Natural killer cell (primary cell): ENCODE measurements around the gene WDR87. TPM values are rescaled to one million over a fixed set of nuclear protein-coding genes. Genes with fewer than 3 reads are reported as not detected.

Experiments
- ATAC-seq, 3 donors: fragments of 150-1000 bp in 2 of 3; fragments of 200-7000 bp in 1 of 3; cut with Tn5 transposase; 1 replicate in 1 of 3; 2 replicates in 2 of 3; pipeline ENCODE4 v1.10.0; 2021; ENCODE audit warnings: mild to moderate bottlenecking in 2 of 3, moderate library complexity in 2 of 3
- DNase-seq, 2 donors: peaks; one replicate each; pipeline versions ENCODE4 v3.0.0 to v3.0.0-alpha.2; 2013 to 2021; ENCODE audit warnings: mixed read lengths in 1 of 2
- H3K27ac ChIP-seq: one replicate; pipeline ENCODE4 v1.5.1; 2013; ENCODE audit warnings: mild to moderate bottlenecking, low read length
- H3K27me3 ChIP-seq: one replicate; pipeline ENCODE4 v1.6.1; 2013; ENCODE audit warnings: low read length; ENCODE audit not compliant: control insufficient read depth, insufficient read depth
- H3K36me3 ChIP-seq: one replicate; pipeline ENCODE4 v1.6.1; 2013; ENCODE audit warnings: low read length; ENCODE audit not compliant: control insufficient read depth, insufficient read depth
- H3K4me1 ChIP-seq: one replicate; pipeline ENCODE4 v1.6.1; 2013; ENCODE audit warnings: low read length; ENCODE audit not compliant: control insufficient read depth, insufficient read depth
- H3K4me3 ChIP-seq: one replicate; pipeline ENCODE4 v1.5.1; 2013; ENCODE audit warnings: low read length
- H3K9me3 ChIP-seq: one replicate; pipeline ENCODE4 v1.6.1; 2013; ENCODE audit warnings: low read length; ENCODE audit not compliant: control insufficient read depth, insufficient read depth
- H3K27ac Mint-ChIP-seq, 2 donors: one replicate each; pipeline ENCODE4 v1.8.0; 2022; ENCODE audit warnings: mild to moderate bottlenecking in 2 of 2, mixed read lengths in 2 of 2, moderate library complexity in 1 of 2
- H3K27me3 Mint-ChIP-seq, 2 donors: one replicate each; pipeline ENCODE4 v1.8.0; 2022; ENCODE audit warnings: low read depth in 2 of 2, mixed read lengths in 2 of 2
- H3K36me3 Mint-ChIP-seq: one replicate; pipeline ENCODE4 v1.8.0; 2022; ENCODE audit warnings: mixed read lengths
- H3K4me1 Mint-ChIP-seq, 2 donors: one replicate each; pipeline ENCODE4 v1.8.0; 2022; ENCODE audit warnings: mixed read lengths in 2 of 2
- H3K4me3 Mint-ChIP-seq: one replicate; pipeline ENCODE4 v1.8.0; 2022; ENCODE audit warnings: mild to moderate bottlenecking, moderate library complexity, mixed read lengths
- H3K9me3 Mint-ChIP-seq, 2 donors: one replicate each; pipeline ENCODE4 v1.8.0; 2022; ENCODE audit warnings: mixed read lengths in 2 of 2
- WGBS: methylation state at CpG from one replicate; pipeline ENCODE4 v1.1.7; 2013; ENCODE audit warnings: missing lambda C conversion rate; ENCODE audit not compliant: insufficient coverage; 5-methylcytosine and 5-hydroxymethylcytosine counted together
- intact Hi-C: fragments of 100-400 bp; cut with micrococcal nuclease; formaldehyde crosslinking; loops from one replicate; pipeline ENCODE4 v1.14.2; 2022
- total RNA-seq, 4 donors: library from RNA; stranded (reverse); fragments of 120-200 nt in 1 of 4; gene quantifications; one replicate each; pipeline versions ENCODE4 v1.2.3 to v1.2.4, GENCODE V29; 2013 to 2022
- TF ChIP-seq, protein P1 (sequence below): fragments of 200-600 bp; IDR thresholded peaks from one replicate; pipeline ENCODE4 v1.8.0; 2022; ENCODE audit warnings: antibody characterized with exemption

Gene WDR87
- total RNA-seq, 3 donors from 2014 or later (not counting 1 experiment from before 2014, with no cell fraction given), result not detected

DNA sequence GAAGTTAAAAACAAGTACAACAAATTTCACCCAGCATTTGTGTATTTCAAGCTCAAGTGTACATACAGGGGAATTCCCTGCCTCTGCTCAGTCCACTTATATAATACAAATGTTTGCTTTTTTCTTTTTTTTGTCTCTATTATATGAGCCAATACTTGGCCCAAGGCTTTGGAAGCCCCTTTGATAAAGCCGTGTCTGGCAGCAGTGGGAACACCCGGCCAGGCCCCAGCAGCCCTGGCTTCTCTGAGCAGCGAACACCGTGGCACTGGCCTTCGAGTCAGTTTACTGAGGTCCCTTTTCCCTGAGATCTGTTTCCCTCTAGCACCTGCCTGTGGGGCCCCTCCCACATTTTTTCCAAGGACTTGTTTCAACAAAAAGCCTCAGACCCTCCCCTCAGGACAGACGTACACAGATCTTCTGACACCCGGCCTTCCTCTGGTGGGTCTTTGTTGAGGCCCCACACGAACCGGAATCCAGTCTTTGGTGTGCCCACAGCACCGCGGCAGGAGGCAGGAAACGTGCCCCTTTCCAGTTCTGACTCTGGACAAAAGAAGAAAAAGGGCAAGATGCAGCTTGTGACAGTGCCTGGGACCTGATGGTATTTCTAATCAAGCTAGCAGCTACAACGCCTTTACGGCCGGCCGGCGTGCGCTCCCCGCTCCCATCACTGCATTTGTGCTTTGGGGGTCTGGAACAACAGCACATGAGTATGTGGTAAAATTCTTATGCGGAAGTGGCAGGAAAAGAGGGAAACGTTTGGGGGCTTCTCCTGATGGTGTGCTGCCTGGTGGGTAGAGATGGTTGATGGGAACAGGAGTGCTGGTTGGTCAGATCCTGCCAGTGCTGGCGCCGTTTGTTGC lies 14.4 kb upstream of the WDR87 start:
- TF ChIP-seq, protein P1, sequence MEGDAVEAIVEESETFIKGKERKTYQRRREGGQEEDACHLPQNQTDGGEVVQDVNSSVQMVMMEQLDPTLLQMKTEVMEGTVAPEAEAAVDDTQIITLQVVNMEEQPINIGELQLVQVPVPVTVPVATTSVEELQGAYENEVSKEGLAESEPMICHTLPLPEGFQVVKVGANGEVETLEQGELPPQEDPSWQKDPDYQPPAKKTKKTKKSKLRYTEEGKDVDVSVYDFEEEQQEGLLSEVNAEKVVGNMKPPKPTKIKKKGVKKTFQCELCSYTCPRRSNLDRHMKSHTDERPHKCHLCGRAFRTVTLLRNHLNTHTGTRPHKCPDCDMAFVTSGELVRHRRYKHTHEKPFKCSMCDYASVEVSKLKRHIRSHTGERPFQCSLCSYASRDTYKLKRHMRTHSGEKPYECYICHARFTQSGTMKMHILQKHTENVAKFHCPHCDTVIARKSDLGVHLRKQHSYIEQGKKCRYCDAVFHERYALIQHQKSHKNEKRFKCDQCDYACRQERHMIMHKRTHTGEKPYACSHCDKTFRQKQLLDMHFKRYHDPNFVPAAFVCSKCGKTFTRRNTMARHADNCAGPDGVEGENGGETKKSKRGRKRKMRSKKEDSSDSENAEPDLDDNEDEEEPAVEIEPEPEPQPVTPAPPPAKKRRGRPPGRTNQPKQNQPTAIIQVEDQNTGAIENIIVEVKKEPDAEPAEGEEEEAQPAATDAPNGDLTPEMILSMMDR, result no peak
- H3K4me1 Mint-ChIP-seq, result peaks cover 21 to 27% of the 10 kb centered on the region in 2 donors
- H3K4me3 ChIP-seq, result no peak overlapping the region
- H3K36me3 Mint-ChIP-seq, result no peaks in the 10 kb centered on the region
- peaks cover 7% of the 10 kb centered on the region for H3K4me1 ChIP-seq
- H3K9me3 Mint-ChIP-seq, result no peaks in the 10 kb centered on the region
- no peaks in the 10 kb centered on the region for H3K27me3 ChIP-seq
- ATAC-seq (no peak), DNase-seq (no peak)
- no peak overlapping the region for H3K4me3 Mint-ChIP-seq
- H3K27ac Mint-ChIP-seq, result no peak overlapping the region
- no peaks in the 10 kb centered on the region for H3K36me3 ChIP-seq
- peak overlapping the region; percentile 59 for H3K27ac ChIP-seq
- intact Hi-C loops, result no loop called here
- no peaks in the 10 kb centered on the region for H3K27me3 Mint-ChIP-seq
- H3K9me3 ChIP-seq, result no peaks in the 10 kb centered on the region
- WGBS, result 46% methylated on average over 23 of the region's 23 CpGs

GRCh38 chr19:37914908-37915307 lies 8.5 kb upstream of the WDR87 start:
- no peaks in the 10 kb centered on the region for H3K9me3 ChIP-seq
- no peaks in the 10 kb centered on the region for H3K27me3 Mint-ChIP-seq
- H3K36me3 Mint-ChIP-seq, result no peaks in the 10 kb centered on the region
- no peaks in the 10 kb centered on the region for H3K9me3 Mint-ChIP-seq
- DNase-seq (no peak), ATAC-seq (no peak)
- H3K4me1 Mint-ChIP-seq, result peaks cover 9 to 22% of the 10 kb centered on the region in 2 donors
- no peaks in the 10 kb centered on the region for H3K27me3 ChIP-seq
- no peak overlapping the region for H3K4me3 ChIP-seq
- H3K27ac ChIP-seq, result no peak overlapping the region
- TF ChIP-seq, protein P1, result no peak
- H3K4me1 ChIP-seq, result no peaks in the 10 kb centered on the region
- WGBS, result 30% methylated on average over 2 of the region's 2 CpGs
- intact Hi-C loops, result no loop called here
- H3K4me3 Mint-ChIP-seq, result no peak overlapping the region
- peak overlapping the region in 1 of 2 donors; percentile 43 for H3K27ac Mint-ChIP-seq
- no peaks in the 10 kb centered on the region for H3K36me3 ChIP-seq

GRCh38 chr19:37909661-37910199 lies 3.3 kb upstream of the WDR87 start:
- Mint-ChIP-seq H3K9me3 (no peaks in the 10 kb centered on the region), H3K27ac (no peak overlapping the region), H3K36me3 (no peaks in the 10 kb centered on the region), H3K27me3 (no peaks in the 10 kb centered on the region), H3K4me1 (peaks cover 20 to 33% of the 10 kb centered on the region in 2 donors), H3K4me3 (no peak overlapping the region)
- Histone ChIP-seq H3K4me3 (no peak overlapping the region), H3K36me3 (no peaks in the 10 kb centered on the region), H3K4me1 (peaks cover 22% of the 10 kb centered on the region), H3K27me3 (no peaks in the 10 kb centered on the region), H3K9me3 (no peaks in the 10 kb centered on the region), H3K27ac (no peak overlapping the region)
- intact Hi-C loops, result loop anchor here (5.0 to 10.0 kb wide), 2 partner anchors 315 to 408 kb away; partner anchors contain the start of genes DPF1, KCNK6 and YIF1B
- no peak for ATAC-seq
- no peak for DNase-seq
- TF ChIP-seq, protein P1, result no peak
- WGBS, result 97% methylated on average over 5 of the region's 6 CpGs
